WERI-Rb-1 (cell line): Measurements from ENCODE around the gene LOXL3.

Source experiments
- DNase-seq: peaks from one replicate; pipeline ENCODE4 v3.0.0-alpha.2; 2020
- H3K27ac ChIP-seq: fragments of 250-450 bp; sonication (Bioruptor Pico); 2 replicates; pipeline ENCODE4 v1.5.1; 2020; ENCODE audit warnings: mild to moderate bottlenecking, moderate library complexity
- H3K27me3 ChIP-seq: fragments of 250-450 bp; sonication (Bioruptor Pico); 2 replicates; pipeline ENCODE4 v1.5.1; 2021; ENCODE audit warnings: mild to moderate bottlenecking, low read depth, moderate library complexity; ENCODE audit not compliant: insufficient read depth, severe bottlenecking
- H3K36me3 ChIP-seq: fragments of 250-450 bp; sonication (Bioruptor Pico); 2 replicates; pipeline ENCODE4 v1.5.1; 2020; ENCODE audit warnings: mild to moderate bottlenecking, moderate library complexity
- H3K4me3 ChIP-seq: 2 replicates; pipeline ENCODE4 v1.5.1; 2011; ENCODE audit warnings: low read depth, mild to moderate bottlenecking, control low read depth, low read length
- H3K9me3 ChIP-seq: fragments of 250-450 bp; sonication (Bioruptor Pico); 2 replicates; pipeline ENCODE4 v1.5.1; 2021; ENCODE audit warnings: mild to moderate bottlenecking, moderate library complexity; ENCODE audit not compliant: severe bottlenecking
- CTCF ChIP-seq: IDR thresholded peaks from 2 replicates; pipeline ENCODE4 v1.5.1; 2011; ENCODE audit warnings: low read depth, mild to moderate bottlenecking, control low read depth, inconsistent platforms, low read length

LOXL3 gene

DNA sequence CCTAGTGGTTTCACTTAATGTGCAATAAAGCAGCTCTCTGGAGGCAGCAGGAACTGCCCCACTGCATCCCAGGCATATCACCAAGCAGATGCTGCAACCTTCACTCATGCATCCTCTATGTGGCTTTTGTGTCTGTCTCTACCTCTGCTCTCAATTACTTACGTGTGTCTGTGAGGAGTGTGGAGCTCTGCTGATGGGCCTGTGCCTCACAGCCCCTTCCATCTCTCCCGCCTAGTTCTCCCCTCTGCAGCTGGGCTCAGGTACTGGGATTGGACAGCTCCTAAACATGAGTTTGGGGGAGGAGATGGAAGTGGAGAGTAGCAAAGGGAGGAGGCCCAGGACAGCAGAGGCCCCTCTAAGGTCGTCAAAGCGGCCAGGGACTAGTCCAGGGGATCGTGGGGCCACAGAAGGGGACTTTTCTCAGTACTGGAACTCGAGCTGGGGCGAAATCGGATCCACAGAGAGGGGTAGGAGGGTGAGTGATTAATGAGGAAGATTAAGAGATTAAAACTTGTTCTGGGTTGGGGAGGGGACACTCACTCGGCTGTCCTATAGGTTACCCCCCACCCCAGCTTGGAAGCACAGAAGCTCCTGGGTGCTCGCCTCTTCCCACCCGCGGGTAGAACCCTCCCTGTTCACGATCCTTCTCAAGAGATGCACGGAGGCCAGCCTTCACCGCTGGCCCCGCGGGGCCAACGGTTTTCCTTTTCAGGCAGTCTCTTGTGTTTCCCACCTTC is 52.2 kb downstream of the LOXL3 start:
- Histone ChIP-seq H3K4me3 (peak overlapping the region; percentile 13), H3K27me3 (no peaks in the 10 kb centered on the region), H3K27ac (peak overlapping the region; percentile 71), H3K9me3 (no peaks in the 10 kb centered on the region), H3K36me3 (peaks cover 28% of the 10 kb centered on the region)
- DNase-seq: peak; percentile 91
- 0 out of 2 replicates have a peak, but pooled peaks have one; percentile 6 for TF ChIP-seq CTCF

DNA sequence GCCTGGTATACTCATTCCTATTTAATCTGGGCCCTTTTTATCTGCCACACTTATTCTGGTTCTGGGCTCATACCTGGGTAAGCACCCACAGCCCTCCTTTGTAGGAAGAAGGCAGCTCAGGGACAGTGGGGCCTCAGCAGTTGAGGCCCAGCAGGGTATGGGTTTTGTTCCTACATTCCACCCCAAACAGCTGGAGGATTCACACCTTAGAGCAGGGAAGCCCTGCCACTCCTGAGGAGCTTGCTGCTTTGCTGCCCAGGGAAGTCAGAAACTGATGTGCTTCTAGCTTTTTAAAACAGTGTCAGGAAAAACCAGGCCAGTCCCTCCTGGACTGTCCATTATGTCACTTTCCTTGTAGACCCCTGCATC is 53.2 kb downstream of the LOXL3 start:
- Histone ChIP-seq H3K9me3 (no peaks in the 10 kb centered on the region), H3K27ac (peak overlapping the region; percentile 71), H3K27me3 (no peaks in the 10 kb centered on the region), H3K4me3 (no peak overlapping the region), H3K36me3 (peaks cover 26% of the 10 kb centered on the region)
- no peak for DNase-seq
- TF ChIP-seq CTCF: no peak

DNA sequence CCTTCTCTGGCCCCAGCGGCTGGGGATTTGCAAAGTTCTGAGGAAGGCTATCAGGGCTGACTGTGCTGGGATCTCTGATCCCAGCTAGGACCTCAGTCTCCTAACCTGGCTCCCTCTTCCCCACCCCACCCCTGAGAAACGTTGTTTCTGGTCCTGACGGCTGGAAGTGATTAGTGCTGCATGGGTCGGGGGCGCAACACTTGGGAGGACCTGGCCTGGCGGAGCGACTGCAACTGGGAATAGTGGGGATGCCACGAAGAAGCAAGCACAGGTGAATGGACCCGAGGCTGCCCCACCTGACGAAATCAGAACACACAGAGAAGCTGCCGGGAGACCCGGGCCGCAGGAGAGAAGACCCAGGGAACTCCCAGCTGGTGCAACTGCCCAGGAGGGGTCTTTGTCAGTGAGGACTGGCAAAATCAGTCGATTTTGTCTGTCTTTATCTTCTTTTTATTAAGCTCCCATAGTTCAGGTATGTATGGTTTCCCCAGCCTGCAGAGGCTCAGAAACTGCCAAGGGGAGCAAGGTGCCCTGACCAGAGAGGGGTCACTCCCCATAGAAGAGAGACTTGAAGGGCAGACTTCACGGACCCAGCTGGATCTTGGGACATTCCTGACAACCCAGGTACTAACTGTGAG is 53.7 kb downstream of the LOXL3 start:
- Histone ChIP-seq H3K27me3 (no peaks in the 10 kb centered on the region), H3K27ac (peak overlapping the region; percentile 71), H3K36me3 (peaks cover 25% of the 10 kb centered on the region), H3K9me3 (no peaks in the 10 kb centered on the region), H3K4me3 (no peak overlapping the region)
- no peak for TF ChIP-seq CTCF
- no peak for DNase-seq

- Histone ChIP-seq H3K4me3 (no peak within 1 kb of the TSS), H3K27me3 (no peaks in the 10 kb centered on the region), H3K36me3 (peaks cover 20% of the 10 kb centered on the region), H3K9me3 (no peaks in the 10 kb centered on the region), H3K27ac (peak within 1 kb of the TSS; percentile 71)
- DNase-seq: no peak
- TF ChIP-seq CTCF: no peak
Measured at GRCh38 chr2:74499267-74499939, 54.3 kb downstream of the LOXL3 start, which contains the start of gene LBX2. LBX2 (minus strand) TSS chr2:74499603; CDS start chr2:74499537, 66 bp downstream.

DNA sequence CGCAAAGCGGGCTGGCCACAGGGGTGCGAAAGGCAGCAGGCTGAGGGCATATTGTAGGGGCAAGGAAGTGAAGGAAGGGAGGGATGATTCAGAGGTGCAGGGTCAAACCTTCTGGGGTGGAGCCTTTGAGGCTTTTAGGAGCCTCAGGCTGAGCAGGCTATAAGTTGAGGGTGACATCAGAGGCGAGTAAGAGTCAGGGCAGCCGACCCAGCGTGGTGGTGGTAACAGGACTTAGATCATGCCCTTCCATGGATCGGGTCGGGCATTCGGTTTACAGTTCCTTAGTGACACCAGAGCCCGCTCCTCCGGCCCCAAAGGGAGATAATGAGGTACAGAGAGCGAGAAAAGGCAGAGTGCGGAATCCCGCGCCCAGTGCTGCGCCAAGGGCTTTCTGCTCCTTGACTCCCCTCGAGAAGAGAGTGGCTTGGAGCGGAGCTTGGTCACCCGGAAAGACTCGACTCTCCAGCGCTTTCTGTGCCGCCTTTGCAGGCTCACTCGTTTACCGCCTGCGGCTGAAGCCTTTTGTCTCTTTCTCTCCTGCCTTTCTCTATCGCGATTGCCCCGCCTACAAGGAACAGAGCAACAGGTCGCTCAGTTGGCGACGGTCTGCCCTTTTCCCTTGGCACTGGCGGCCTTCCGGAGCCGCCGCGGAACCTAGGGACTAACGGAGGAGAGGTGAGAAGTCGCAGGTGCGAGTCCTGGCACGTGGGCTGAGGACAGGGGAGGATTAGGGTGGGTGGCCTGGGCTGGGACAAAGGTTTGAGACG is 55.1 kb downstream of the LOXL3 start:
- Histone ChIP-seq H3K4me3 (no peak overlapping the region), H3K27ac (no peak overlapping the region; the same call in 1 of the 2 replicates), H3K36me3 (peaks cover 24% of the 10 kb centered on the region), H3K9me3 (no peaks in the 10 kb centered on the region), H3K27me3 (no peaks in the 10 kb centered on the region)
- TF ChIP-seq CTCF: no peak
- DNase-seq: no peak
